DMS 273 treated with DMSO at 0.1 percent for 48 hours (cell line): Measurements from ENCODE around the gene MAD1L1.
"Not testable (repeated sequence)": the region's sequence is repeated elsewhere in the genome, so short reads cannot be mapped to it uniquely, and the experiment has no call there.

Source experiments
- DNase-seq: peaks from one replicate; lab custom pipeline; 2025; lab: John Stamatoyannopoulos, UW

MAD1L1 gene

DNA sequence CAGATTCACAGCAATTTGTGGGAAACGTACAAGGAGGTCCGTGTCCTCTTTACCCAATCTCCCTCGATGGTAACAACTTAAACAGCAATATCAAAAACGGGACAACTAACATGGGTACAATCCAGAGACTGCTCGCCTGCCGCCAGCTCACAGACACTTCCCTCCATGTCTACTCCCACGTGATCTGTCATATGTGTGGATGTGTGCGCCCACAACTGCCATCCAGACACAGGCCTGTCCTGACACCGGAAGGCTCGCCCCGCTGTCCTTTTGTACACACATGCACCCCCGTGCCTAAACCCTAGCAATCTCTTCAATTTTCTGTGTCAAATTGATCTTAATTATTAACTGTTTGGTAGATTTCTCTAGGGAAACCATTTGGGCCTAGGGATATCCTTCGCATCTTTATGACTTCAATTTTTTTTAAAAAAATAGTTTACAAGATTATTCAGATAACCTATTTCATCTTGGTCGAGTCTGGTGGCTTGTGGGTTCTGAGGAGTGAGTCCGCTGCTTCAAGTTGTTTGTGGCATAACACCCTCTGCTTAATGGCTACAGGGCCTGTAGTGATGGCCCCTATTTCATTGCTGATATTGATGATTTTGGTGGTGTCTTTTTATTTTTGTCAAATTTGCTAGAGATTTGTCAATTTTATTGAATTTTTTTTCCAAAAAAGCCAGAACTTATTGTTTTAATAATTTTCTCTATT lies 260.6 kb downstream of the MAD1L1 start:
- DNase-seq = no peak

DNA sequence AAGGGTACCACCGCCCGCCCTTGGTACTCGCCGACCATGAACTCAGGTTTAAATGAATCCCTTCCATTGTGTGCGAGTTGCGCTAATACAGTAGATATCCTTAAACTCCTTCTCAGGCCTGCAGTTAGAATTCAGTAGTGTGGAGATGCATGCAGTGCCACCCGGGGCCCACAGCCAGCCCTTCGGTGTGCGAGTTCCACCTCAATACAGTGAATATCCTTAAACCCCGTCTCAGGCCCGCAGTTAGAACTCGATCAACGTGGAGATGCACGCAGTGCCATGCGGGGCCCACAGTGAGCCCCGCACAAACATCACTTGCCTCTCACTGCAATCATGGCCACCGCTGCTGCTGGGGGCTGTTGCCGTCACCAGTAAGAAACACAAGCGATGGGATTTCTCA lies 261.9 kb downstream of the MAD1L1 start:
- no peak for DNase-seq

DNA sequence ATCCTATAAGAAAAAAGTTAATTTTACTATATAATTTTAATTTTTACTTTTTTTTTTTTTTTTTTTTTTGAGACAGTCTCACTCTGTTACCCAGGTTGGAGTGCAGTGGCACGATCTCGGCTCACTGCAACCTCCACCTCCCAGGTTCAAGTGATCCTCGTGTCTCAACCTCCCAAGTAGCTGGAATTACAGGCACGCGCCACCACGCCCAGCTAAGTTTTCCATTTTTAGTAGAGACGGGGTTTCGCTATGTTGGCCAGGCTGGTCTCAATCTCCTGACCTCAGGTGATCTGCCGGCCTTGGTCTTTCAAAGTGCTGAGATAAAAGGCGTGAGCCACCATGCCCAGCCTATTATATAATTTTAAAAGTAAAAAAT lies 262.5 kb downstream of the MAD1L1 start:
- not testable (repeated sequence) for DNase-seq

DNA sequence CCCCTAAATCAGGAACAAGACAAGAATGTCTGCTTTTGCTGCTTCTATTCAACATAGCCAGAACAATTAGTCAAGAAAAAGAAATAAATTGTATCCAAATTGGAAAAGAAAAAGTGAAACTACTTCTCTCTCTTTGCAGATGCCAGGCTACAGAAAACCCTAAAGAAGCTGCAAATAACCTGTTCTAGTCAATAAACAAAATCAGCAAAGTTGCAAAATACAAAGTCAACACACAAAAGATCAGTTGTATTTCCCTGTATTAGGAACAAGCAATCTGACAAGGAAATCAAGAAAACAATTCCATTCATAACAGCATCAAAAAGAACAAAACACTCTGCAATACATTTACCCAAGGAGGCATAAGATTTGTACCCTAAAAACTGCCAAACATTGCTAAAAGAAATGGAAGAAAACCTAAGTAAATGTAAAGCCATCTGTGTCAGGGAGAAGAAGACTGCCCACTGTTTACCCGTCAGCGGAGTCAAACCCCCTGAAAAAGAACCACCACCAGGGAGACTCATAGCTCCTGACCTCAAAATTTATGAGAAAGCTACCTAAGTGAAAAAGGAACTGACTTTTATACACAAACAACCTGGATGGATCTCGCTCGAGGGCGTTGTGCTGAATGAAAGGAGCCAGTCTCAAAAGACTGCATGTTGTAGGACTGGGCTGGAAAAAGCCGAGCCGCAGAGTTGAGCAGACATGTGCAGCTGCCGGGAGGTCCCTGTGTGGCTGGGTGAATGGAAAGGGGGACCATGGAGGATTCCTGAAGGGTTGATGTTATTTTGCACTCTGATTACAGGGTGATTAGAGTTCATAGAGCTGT lies 263.1 kb downstream of the MAD1L1 start:
- no peak for DNase-seq

GRCh38 chr7:1968397-1969111 lies 264.2 kb downstream of the MAD1L1 start:
- DNase-seq = no peak

DNA sequence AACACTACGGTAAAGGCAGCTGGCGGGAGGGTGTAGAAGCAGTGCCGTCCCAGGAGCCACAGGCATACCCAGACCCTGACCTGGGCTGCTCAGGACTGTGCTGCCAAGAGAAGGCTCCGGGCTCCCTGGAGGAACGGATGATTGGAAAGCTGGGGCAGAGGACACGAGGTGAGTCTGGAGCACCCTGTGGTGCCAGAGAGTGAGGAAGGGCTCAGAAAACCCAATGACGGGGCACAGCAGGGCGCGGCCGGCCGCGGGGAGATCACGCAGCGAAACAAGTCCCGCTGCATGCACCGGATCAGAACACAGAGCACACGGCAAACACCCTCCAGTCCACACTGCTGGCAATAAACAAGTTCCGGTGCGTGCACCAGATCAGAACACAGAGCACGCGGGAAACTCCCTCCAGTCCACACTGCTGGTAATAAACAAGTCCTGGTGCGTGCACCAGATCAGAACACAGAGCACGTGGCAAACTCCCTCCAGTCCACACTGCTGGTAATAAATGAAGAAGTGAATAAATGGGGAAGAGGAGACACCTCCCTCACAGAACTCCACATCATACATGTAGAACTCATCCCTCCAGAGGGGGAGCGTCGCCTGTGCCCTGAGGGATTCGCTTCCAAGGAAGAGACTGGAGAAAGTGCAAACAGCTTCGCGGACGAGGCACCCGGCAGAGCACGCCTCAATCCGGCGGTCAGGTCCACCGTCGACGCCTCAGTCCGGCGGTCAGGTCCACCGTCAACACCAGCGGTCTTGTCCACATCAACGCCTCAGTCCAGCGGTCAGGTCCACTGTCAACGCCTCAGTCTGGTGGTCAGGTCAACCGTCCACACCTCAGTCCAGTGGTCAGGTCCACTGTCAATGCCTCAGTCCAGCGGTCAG lies 265.0 kb downstream of the MAD1L1 start:
- DNase-seq = no peak

DNA sequence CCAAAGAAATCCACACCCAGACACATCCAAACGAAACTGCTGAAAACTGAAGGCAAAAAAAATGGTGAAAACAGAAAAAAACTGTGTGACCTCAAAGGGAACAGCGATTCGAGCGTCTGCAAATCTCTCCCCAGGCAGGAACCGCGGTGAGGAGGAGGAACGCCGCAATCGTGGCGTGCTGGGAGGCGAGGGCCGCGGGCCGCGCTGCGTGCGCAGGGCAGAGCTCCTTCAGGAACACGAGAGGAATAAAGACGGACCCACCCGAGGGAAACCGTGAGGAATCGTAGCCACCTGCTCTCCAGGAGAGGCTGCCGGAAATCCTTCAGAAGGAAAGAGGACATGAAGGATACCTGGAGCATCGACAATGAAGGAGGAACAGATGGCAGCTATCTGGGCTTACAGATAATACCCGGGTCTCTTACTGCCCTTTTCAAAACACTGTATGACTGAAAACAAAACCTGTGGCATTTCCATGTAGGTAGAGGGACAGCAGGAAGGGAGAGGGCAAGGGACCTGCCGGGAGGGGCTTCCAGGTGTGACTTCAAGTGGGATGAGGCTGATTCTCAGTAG lies 266.0 kb downstream of the MAD1L1 start:
- DNase-seq = no peak

DNA sequence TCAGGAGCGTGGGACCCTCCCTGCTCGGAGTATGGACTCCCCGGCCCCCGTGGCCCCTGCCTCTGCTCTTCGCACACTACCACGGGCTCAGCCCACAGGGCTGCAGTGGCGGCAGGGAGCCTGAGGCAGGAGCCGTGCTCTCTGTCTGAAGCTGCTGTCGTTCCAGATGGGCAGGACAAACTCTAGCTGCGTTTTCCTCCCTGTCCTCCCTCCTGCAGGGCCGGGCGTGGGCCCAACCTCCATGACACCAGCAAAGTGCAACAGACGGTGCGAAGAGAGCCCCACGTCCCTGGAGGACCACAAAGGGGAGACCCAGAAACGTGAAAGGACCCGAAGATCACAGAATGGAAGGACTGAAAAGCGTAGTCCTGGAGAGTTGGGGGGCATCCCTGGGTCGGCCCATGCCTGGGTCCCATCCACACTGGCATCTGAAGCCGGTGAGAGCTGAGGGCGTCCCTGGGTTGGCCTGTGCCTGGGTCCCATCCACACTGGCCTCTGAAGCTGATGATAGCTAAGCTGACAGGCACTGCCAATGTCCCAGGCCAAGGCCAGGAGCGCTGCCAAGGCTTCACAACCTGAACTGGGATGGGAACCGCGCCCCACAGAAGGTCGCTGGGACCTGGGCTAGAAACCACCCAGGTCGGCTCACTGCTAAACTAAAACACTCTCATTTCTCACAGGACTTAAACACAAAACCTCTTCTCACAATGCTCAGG lies 267.0 kb downstream of the MAD1L1 start:
- no peak for DNase-seq

- no peak for DNase-seq
These were observed 267.7 kb downstream of the MAD1L1 start for GRCh38 chr7:1964913-1965578.

- DNase-seq = no peak
These were observed 268.4 kb downstream of the MAD1L1 start for GRCh38 chr7:1964211-1964912.

- no peak for DNase-seq
These were observed 269.2 kb downstream of the MAD1L1 start for GRCh38 chr7:1963575-1963974.

GRCh38 chr7:1961701-1962276 lies 271.0 kb downstream of the MAD1L1 start:
- DNase-seq = no peak

- DNase-seq = no peak
These were observed 273.4 kb downstream of the MAD1L1 start for GRCh38 chr7:1959305-1959704.

- DNase-seq = no peak
These were observed 275.1 kb downstream of the MAD1L1 start for GRCh38 chr7:1957471-1958225.

- DNase-seq = no peak
These were observed 275.9 kb downstream of the MAD1L1 start for GRCh38 chr7:1956611-1957470.

DNA sequence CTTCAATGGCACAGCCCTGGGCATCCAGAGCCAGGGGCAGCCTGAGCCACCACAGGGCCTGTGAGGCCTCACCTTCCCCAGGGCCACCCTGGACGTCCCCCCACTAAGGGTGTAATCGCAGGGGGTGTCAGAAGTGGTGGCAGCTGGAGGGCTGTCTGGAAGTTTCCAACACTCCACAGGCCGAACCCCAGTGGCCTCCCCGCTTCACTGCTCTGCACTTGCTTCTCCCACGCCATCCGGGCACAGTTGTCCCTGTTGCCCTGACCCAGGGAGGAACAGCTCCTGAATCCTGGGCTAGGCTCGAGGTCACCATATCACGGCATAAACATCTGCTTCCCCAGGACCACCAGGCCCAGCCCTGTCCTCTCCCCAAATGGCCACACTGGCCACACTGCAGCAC lies 276.6 kb downstream of the MAD1L1 start:
- no peak for DNase-seq

- no peak for DNase-seq
These were observed 278.3 kb downstream of the MAD1L1 start for GRCh38 chr7:1954366-1955004.
